Endodermal cell (in vitro differentiated cells): Measurements from ENCODE around the gene ARHGAP29. TPM values are rescaled to one million over a fixed set of nuclear protein-coding genes. Genes with fewer than 3 reads are reported as not detected.

Source experiments
- DNase-seq: peaks from one replicate; pipeline ENCODE4 v3.0.0-alpha.2; 2017
- H3K27ac ChIP-seq: 2 replicates; pipeline ENCODE4 v1.5.1; 2013; ENCODE audit warnings: mild to moderate bottlenecking, low read depth, low read length, moderate library complexity
- H3K27me3 ChIP-seq: 2 replicates; pipeline ENCODE4 v1.6.1; 2013; ENCODE audit warnings: mild to moderate bottlenecking, low read length, moderate library complexity; ENCODE audit not compliant: insufficient read depth, control insufficient read depth, poor library complexity, severe bottlenecking
- H3K36me3 ChIP-seq: 2 replicates; pipeline ENCODE4 v1.7.0; 2013; ENCODE audit warnings: mild to moderate bottlenecking, low read length, moderate library complexity; ENCODE audit not compliant: control insufficient read depth, insufficient read depth
- H3K4me1 ChIP-seq: one replicate; pipeline ENCODE4 v1.7.0; 2013; ENCODE audit warnings: low read length; ENCODE audit not compliant: control insufficient read depth, insufficient read depth
- H3K4me3 ChIP-seq: 2 replicates; pipeline ENCODE4 v1.5.1; 2013; ENCODE audit warnings: mild to moderate bottlenecking, low read length, moderate library complexity
- H3K9ac ChIP-seq: 2 replicates; pipeline ENCODE4 v1.6.1; 2013; ENCODE audit warnings: mild to moderate bottlenecking, low read length, moderate library complexity; ENCODE audit not compliant: poor library complexity, severe bottlenecking; ENCODE audit errors: extremely low read depth
- H3K9me3 ChIP-seq: 2 replicates; pipeline ENCODE4 v1.6.1; 2013; ENCODE audit warnings: mild to moderate bottlenecking, low read length, moderate library complexity; ENCODE audit not compliant: control insufficient read depth
- H3K27ac Mint-ChIP-seq: 2 replicates; pipeline ENCODE4 v1.8.0; 2020; ENCODE audit warnings: mixed read lengths
- H3K27me3 Mint-ChIP-seq: 2 replicates; pipeline ENCODE4 v1.8.0; 2021; ENCODE audit warnings: mild to moderate bottlenecking, mixed read lengths; ENCODE audit not compliant: insufficient read depth
- H3K36me3 Mint-ChIP-seq: 2 replicates; pipeline ENCODE4 v1.8.0; 2020; ENCODE audit warnings: low read depth, mixed read lengths
- H3K4me1 Mint-ChIP-seq: 2 replicates; pipeline ENCODE4 v1.8.0; 2020; ENCODE audit warnings: mixed read lengths
- H3K4me3 Mint-ChIP-seq: 2 replicates; pipeline ENCODE4 v1.8.0; 2020; ENCODE audit warnings: mild to moderate bottlenecking, moderate library complexity, mixed read lengths
- H3K9me3 Mint-ChIP-seq: 2 replicates; pipeline ENCODE4 v1.8.0; 2020; ENCODE audit warnings: mild to moderate bottlenecking, mixed read lengths
- WGBS, 2 experiments: methylation state at CpG; one replicate each; pipeline versions ENCODE4 v1.1.5 to v1.1.7; 2013; ENCODE audit warnings: missing lambda C conversion rate in 2 of 2, mixed read lengths in 1 of 2; ENCODE audit not compliant: insufficient coverage in 1 of 2, insufficient read length in 1 of 2; 5-methylcytosine and 5-hydroxymethylcytosine counted together
- total RNA-seq, 2 donors: library from RNA; stranded (reverse); fragmentation: NEBNext Ultra II Directional in 1 of 2; extraction: Animal tissue kit (Norgen Biotek cat#: 25700) in 1 of 2; gene quantifications; 2 replicates in 1 of 2; 3 replicates in 1 of 2; pipeline ENCODE4 v1.2.1, GENCODE V29; 2021
- TF ChIP-seq, protein P1 (sequence below): fragments of 200-600 bp; sonication (generic); conservative IDR thresholded peaks from 2 replicates; pipeline ENCODE4 v1.5.0; 2021; ENCODE audit warnings: antibody characterized with exemption, mild to moderate bottlenecking

ARHGAP29 gene
- total RNA-seq, 2 donors from 2014 or later, result 31.5 to 38.9 TPM

- Histone ChIP-seq H3K4me1 (peaks cover 2% of the 10 kb centered on the region), H3K27ac (no peak overlapping the region), H3K9me3 (no peaks in the 10 kb centered on the region), H3K4me3 (no peak overlapping the region), H3K36me3 (peaks cover 3% of the 10 kb centered on the region), H3K27me3 (no peaks in the 10 kb centered on the region), H3K9ac (no peak overlapping the region)
- Mint-ChIP-seq H3K27me3 (no peaks in the 10 kb centered on the region), H3K27ac (no peak overlapping the region), H3K9me3 (no peaks in the 10 kb centered on the region), H3K4me3 (no peak overlapping the region), H3K4me1 (peaks cover 13% of the 10 kb centered on the region), H3K36me3 (peaks cover 12% of the 10 kb centered on the region)
- 79 to 88% methylated on average over 1 to 2 of the region's 2 CpGs for WGBS, 2 experiments
- TF ChIP-seq, protein P1, sequence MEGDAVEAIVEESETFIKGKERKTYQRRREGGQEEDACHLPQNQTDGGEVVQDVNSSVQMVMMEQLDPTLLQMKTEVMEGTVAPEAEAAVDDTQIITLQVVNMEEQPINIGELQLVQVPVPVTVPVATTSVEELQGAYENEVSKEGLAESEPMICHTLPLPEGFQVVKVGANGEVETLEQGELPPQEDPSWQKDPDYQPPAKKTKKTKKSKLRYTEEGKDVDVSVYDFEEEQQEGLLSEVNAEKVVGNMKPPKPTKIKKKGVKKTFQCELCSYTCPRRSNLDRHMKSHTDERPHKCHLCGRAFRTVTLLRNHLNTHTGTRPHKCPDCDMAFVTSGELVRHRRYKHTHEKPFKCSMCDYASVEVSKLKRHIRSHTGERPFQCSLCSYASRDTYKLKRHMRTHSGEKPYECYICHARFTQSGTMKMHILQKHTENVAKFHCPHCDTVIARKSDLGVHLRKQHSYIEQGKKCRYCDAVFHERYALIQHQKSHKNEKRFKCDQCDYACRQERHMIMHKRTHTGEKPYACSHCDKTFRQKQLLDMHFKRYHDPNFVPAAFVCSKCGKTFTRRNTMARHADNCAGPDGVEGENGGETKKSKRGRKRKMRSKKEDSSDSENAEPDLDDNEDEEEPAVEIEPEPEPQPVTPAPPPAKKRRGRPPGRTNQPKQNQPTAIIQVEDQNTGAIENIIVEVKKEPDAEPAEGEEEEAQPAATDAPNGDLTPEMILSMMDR, result no peak
- DNase-seq, result no peak
Measured at GRCh38 chr1:94225845-94226244, 11.5 kb downstream of the ARHGAP29 start.

- H3K36me3 ChIP-seq, result peaks cover 52% of the 10 kb centered on the region
- Mint-ChIP-seq H3K27ac (no peak overlapping the region), H3K4me1 (peaks cover 9% of the 10 kb centered on the region), H3K9me3 (no peaks in the 10 kb centered on the region), H3K4me3 (no peak overlapping the region), H3K27me3 (no peaks in the 10 kb centered on the region), H3K36me3 (peaks cover 44% of the 10 kb centered on the region)
- DNase-seq, result no peak
- no peak overlapping the region for H3K4me3 ChIP-seq
- H3K27me3 ChIP-seq, result no peaks in the 10 kb centered on the region
- H3K4me1 ChIP-seq, result no peaks in the 10 kb centered on the region
- H3K9me3 ChIP-seq, result no peaks in the 10 kb centered on the region
- no peak overlapping the region for H3K27ac ChIP-seq
- TF ChIP-seq, protein P1, result no peak
- 83 to 89% methylated on average over 1 to 2 of the region's 2 CpGs for WGBS, 2 experiments
- H3K9ac ChIP-seq, result no peak overlapping the region
Measured at GRCh38 chr1:94218332-94218731, 19.1 kb downstream of the ARHGAP29 start.

GRCh38 chr1:94215955-94216354, 21.4 kb downstream of the ARHGAP29 start:
- no peak overlapping the region for H3K4me3 ChIP-seq

More at GRCh38 chr1:94215955-94216354, 21.4 kb downstream of the ARHGAP29 start:
- Mint-ChIP-seq H3K4me1 (peaks cover 9% of the 10 kb centered on the region), H3K27ac (no peak overlapping the region), H3K36me3 (peaks cover 52% of the 10 kb centered on the region), H3K9me3 (peaks cover 3% of the 10 kb centered on the region), H3K4me3 (no peak overlapping the region), H3K27me3 (no peaks in the 10 kb centered on the region)
- no peak for DNase-seq
- H3K27me3 ChIP-seq, result no peaks in the 10 kb centered on the region
- TF ChIP-seq, protein P1, result no peak
- peaks cover 4% of the 10 kb centered on the region for H3K9me3 ChIP-seq
- peaks cover 54% of the 10 kb centered on the region for H3K36me3 ChIP-seq
- no peak overlapping the region for H3K9ac ChIP-seq
- H3K4me1 ChIP-seq, result no peaks in the 10 kb centered on the region
- no peak overlapping the region for H3K27ac ChIP-seq
